ENCODE results near the gene GPAT2.

Gene GPAT2

GRCh38 chr2:96082211-96083063 is 47.7 kb upstream of the GPAT2 start:
- H3K79me2 ChIP-seq (ENCODE audit: insufficient read depth, low read length): no peaks in the 10 kb centered on the region
- TF ChIP-seq, protein P1, sequence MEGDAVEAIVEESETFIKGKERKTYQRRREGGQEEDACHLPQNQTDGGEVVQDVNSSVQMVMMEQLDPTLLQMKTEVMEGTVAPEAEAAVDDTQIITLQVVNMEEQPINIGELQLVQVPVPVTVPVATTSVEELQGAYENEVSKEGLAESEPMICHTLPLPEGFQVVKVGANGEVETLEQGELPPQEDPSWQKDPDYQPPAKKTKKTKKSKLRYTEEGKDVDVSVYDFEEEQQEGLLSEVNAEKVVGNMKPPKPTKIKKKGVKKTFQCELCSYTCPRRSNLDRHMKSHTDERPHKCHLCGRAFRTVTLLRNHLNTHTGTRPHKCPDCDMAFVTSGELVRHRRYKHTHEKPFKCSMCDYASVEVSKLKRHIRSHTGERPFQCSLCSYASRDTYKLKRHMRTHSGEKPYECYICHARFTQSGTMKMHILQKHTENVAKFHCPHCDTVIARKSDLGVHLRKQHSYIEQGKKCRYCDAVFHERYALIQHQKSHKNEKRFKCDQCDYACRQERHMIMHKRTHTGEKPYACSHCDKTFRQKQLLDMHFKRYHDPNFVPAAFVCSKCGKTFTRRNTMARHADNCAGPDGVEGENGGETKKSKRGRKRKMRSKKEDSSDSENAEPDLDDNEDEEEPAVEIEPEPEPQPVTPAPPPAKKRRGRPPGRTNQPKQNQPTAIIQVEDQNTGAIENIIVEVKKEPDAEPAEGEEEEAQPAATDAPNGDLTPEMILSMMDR (IDR thresholded peaks at IDR 0.05; ENCODE audit: low read length): no peak
- TF ChIP-seq EZH2 (IDR thresholded peaks at IDR 0.05; ENCODE audit: borderline replicate concordance, low read length): no peak
- no peaks in the 10 kb centered on the region; the same call in 1 of the 2 replicates for H3K9me3 ChIP-seq (ENCODE audit: low read length)
- no peak overlapping the region for H3K27ac ChIP-seq (ENCODE audit: low read depth, low read length, poor library complexity, severe bottlenecking)
- no peaks in the 10 kb centered on the region for H3F3A ChIP-seq (ENCODE audit: insufficient read depth, low read length)
- no peaks in the 10 kb centered on the region for H3K9me2 ChIP-seq (ENCODE audit: low read depth, low read length)
- H3K9ac ChIP-seq (ENCODE audit: low read length): no peak overlapping the region
- H3K36me3 ChIP-seq (ENCODE audit: insufficient read depth, low read length): no peaks in the 10 kb centered on the region
- no peak overlapping the region for H3K4me3 ChIP-seq (ENCODE audit: low read depth, low read length, poor library complexity, severe bottlenecking)
- no peak overlapping the region for H2AFZ ChIP-seq (ENCODE audit: low read length)
- 0 out of 2 replicates have a peak, but pooled peaks cover 5% of the 10 kb centered on the region for H3K27me3 ChIP-seq (ENCODE audit: insufficient read depth, low read length)
- H3K4me1 ChIP-seq (ENCODE audit: insufficient read depth, low read length, severe bottlenecking): no peaks in the 10 kb centered on the region
- H4K20me1 ChIP-seq (ENCODE audit: insufficient read depth, low read length): no peaks in the 10 kb centered on the region
- no peak overlapping the region for H3K4me2 ChIP-seq (ENCODE audit: low read length)

- Histone ChIP-seq H3K4me2 (ENCODE audit: low read length) (no peak overlapping the region), H3K27ac (ENCODE audit: low read depth, low read length, poor library complexity, severe bottlenecking) (no peak overlapping the region), H3K9me3 (ENCODE audit: low read length) (no peaks in the 10 kb centered on the region; the same call in 1 of the 2 replicates), H3K9me2 (ENCODE audit: low read depth, low read length) (no peaks in the 10 kb centered on the region), H3K79me2 (ENCODE audit: insufficient read depth, low read length) (no peaks in the 10 kb centered on the region), H4K20me1 (ENCODE audit: insufficient read depth, low read length) (no peaks in the 10 kb centered on the region), H3K27me3 (ENCODE audit: insufficient read depth, low read length) (0 out of 2 replicates have a peak, but pooled peaks cover 5% of the 10 kb centered on the region), H3F3A (ENCODE audit: insufficient read depth, low read length) (no peaks in the 10 kb centered on the region), H3K9ac (ENCODE audit: low read length) (no peak overlapping the region), H3K36me3 (ENCODE audit: insufficient read depth, low read length) (no peaks in the 10 kb centered on the region), H3K4me1 (ENCODE audit: insufficient read depth, low read length, severe bottlenecking) (no peaks in the 10 kb centered on the region), H2AFZ (ENCODE audit: low read length) (no peak overlapping the region), H3K4me3 (ENCODE audit: low read depth, low read length, poor library complexity, severe bottlenecking) (no peak overlapping the region)
- TF ChIP-seq EZH2 (IDR thresholded peaks at IDR 0.05; ENCODE audit: borderline replicate concordance, low read length): no peak
- TF ChIP-seq, protein P1 (IDR thresholded peaks at IDR 0.05; ENCODE audit: low read length): no peak
These were observed 46.3 kb upstream of the GPAT2 start for GRCh38 chr2:96081042-96081441.

GRCh38 chr2:96075199-96075771 is 40.6 kb upstream of the GPAT2 start:
- no peak overlapping the region for H3K4me2 ChIP-seq (ENCODE audit: low read length)
- TF ChIP-seq EZH2 (IDR thresholded peaks at IDR 0.05; ENCODE audit: borderline replicate concordance, low read length): no peak
- TF ChIP-seq, protein P1 (IDR thresholded peaks at IDR 0.05; ENCODE audit: low read length): no peak
- no peaks in the 10 kb centered on the region for H3K9me2 ChIP-seq (ENCODE audit: low read depth, low read length)
- H3K27ac ChIP-seq (ENCODE audit: low read depth, low read length, poor library complexity, severe bottlenecking): no peak overlapping the region
- 0 out of 2 replicates have a peak, but pooled peaks cover 5% of the 10 kb centered on the region for H3K27me3 ChIP-seq (ENCODE audit: insufficient read depth, low read length)
- no peaks in the 10 kb centered on the region for H3F3A ChIP-seq (ENCODE audit: insufficient read depth, low read length)
- no peaks in the 10 kb centered on the region for H4K20me1 ChIP-seq (ENCODE audit: insufficient read depth, low read length)
- peaks cover 3% of the 10 kb centered on the region; the same call in 1 of the 2 replicates for H3K9me3 ChIP-seq (ENCODE audit: low read length)
- H3K79me2 ChIP-seq (ENCODE audit: insufficient read depth, low read length): no peaks in the 10 kb centered on the region
- H3K4me3 ChIP-seq (ENCODE audit: low read depth, low read length, poor library complexity, severe bottlenecking): no peak overlapping the region
- no peak overlapping the region for H2AFZ ChIP-seq (ENCODE audit: low read length)
- H3K36me3 ChIP-seq (ENCODE audit: insufficient read depth, low read length): no peaks in the 10 kb centered on the region
- no peaks in the 10 kb centered on the region for H3K4me1 ChIP-seq (ENCODE audit: insufficient read depth, low read length, severe bottlenecking)
- H3K9ac ChIP-seq (ENCODE audit: low read length): no peak overlapping the region

All from OCI-LY1 (cell line).